ENCODE measurements around the gene SP140L. TPM values are rescaled to one million over a fixed set of nuclear protein-coding genes. Genes with fewer than 3 reads are reported as not detected.
A peak's percentile ranks its signal among the peaks of the same experiment; 100 is the strongest.

SP140L gene
- total and polyA plus RNA-seq, 10 of the 15 experiments (the other 5 are each of a cell fraction or from before 2014, with no cell fraction given) = 4.7 to 28.6 (median 15.0) TPM

DNA sequence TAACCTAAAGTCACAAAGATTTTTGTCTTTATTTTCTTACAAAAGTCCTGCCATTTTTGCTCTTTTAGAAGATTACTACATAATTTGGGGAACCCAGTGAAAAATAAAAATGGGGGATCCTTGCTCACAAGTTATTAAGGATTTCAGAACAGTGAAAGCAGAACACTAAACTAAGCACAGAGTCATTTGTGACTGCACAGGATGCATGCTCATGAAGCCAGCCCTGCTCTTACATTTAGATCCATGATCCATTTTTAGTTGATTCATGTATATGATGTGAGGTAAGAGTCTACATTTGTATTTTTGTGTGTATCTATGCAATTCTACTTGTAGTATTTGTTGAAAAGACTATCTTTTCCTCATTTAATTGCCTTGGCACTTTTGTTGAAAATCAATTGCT lies 21.8 kb downstream of the SP140L start:
- Histone ChIP-seq H3K79me2 (ENCODE audit: control insufficient read depth, insufficient read depth, low read length) (no peaks in the 10 kb centered on the region; the same call in none of the 2 replicates), H3K9ac (ENCODE audit: control insufficient read depth, insufficient read depth, low read length) (no peak overlapping the region), H3K27ac (ENCODE audit: control insufficient read depth, insufficient read depth) (no peak overlapping the region; the same call in 1 of the 2 replicates), H3K36me3 (ENCODE audit: control insufficient read depth in 2 of 2, insufficient read depth in 2 of 2, low read length in 1 of 2) (peaks cover 0 to 3% of the 10 kb centered on the region in 2 experiments; a peak in 1 of 4 replicates), H3K4me2 (ENCODE audit: control insufficient read depth, insufficient read depth) (peak overlapping the region; percentile 32; the same call in 1 of the 2 replicates), H4K20me1 (ENCODE audit: control insufficient read depth, insufficient read depth) (no peaks in the 10 kb centered on the region), H3K9me3 (replicated peaks; ENCODE audit: control insufficient read depth, insufficient read depth, low read length) (peaks cover 14% of the 10 kb centered on the region), H3K27me3 (replicated peaks in 1 of 2; ENCODE audit: control insufficient read depth in 2 of 2, insufficient read depth in 2 of 2, low read length in 1 of 2) (no peaks in the 10 kb centered on the region), H3K4me3 (no peak overlapping the region), H2AFZ (ENCODE audit: control insufficient read depth, low read depth, low read length) (no peak overlapping the region), H3K4me1 (ENCODE audit: control insufficient read depth, insufficient read depth, low read length) (peaks cover 15% of the 10 kb centered on the region)
- DNase-seq (ENCODE audit: low read depth, low spot score) (no peak), FAIRE-seq (no peak), ATAC-seq (peak; percentile 79)
- intact Hi-C loops (cut with micrococcal nuclease; ENCODE audit: unreplicated experiment) = no loop called here
- ChIA-PET RAD21 (ENCODE audit: unreplicated experiment) (interaction anchor here (0.8 kb wide), 1 partner anchor 123 kb away, joined by 3 read pairs; the partner anchor contains the start of gene SP140), SMC1A (ENCODE audit: uncharacterized antibody, unreplicated experiment) (interaction anchor here (0.7 to 1.7 kb wide), 11 partner anchors 11 to 253 kb away, joined by 3 to 6 read pairs (median 3); partner anchors contain the start of gene SP140L), POLR2A (interaction anchor here (0.7 to 1.8 kb wide), 4 partner anchors 16 to 146 kb away, joined by 3 to 6 read pairs (median 4); partner anchors contain the start of gene SP140L), CTCF (interaction anchor here (0.9 to 1.0 kb wide), 3 partner anchors 24 to 146 kb away, joined by 3 read pairs; no protein-coding TSS in a partner anchor)
- no peak for TF ChIP-seq DPF2 (IDR thresholded peaks at IDR 0.05)
- no TSS peak for BruUV-seq (replicated peaks)
- in situ Hi-C loops (cut with MboI) = no loop called here

DNA sequence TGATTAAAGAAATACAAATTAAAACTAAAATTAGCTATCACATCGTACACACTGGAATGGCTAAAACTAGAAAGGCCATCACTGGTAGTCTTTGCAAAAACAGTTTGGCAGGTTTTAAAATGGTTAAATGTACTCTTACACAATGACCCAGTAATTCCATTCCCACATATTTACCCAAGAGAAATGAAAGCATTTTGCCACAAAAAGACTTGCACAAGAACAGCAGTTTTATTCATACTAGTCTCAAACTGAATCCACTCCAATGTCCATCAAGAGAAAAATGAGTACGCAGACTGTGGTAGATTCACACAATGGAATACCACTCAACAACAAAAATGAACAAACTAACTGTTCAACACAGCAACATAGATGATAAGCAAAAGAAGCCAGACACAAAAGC lies 29.1 kb downstream of the SP140L start:
- no peak overlapping the region for H3K9ac ChIP-seq (ENCODE audit: control insufficient read depth, insufficient read depth, low read length)
- no peak overlapping the region for H2AFZ ChIP-seq (ENCODE audit: control insufficient read depth, low read depth, low read length)
- ChIA-PET RAD21 (ENCODE audit: unreplicated experiment) (no interaction called here), CTCF (interaction anchor here (1.3 kb wide), 1 partner anchor 255 kb away, joined by 3 read pairs; no protein-coding TSS in a partner anchor), POLR2A (no interaction called here), SMC1A (ENCODE audit: uncharacterized antibody, unreplicated experiment) (no interaction called here)
- no peak for TF ChIP-seq RB1 (IDR thresholded peaks at IDR 0.05; ENCODE audit: borderline replicate concordance)
- TF ChIP-seq SIX5 (IDR thresholded peaks at IDR 0.05; ENCODE audit: low read depth, low read length, severe bottlenecking) = no peak
- H3K79me2 ChIP-seq (ENCODE audit: control insufficient read depth, insufficient read depth, low read length) = no peaks in the 10 kb centered on the region
- intact Hi-C loops (cut with micrococcal nuclease; ENCODE audit: unreplicated experiment) = no loop called here
- no peaks in the 10 kb centered on the region for H3K4me1 ChIP-seq (ENCODE audit: control insufficient read depth, insufficient read depth, low read length)
- no peak for ATAC-seq
- no TSS peak for BruUV-seq (replicated peaks)
- in situ Hi-C loops (cut with MboI) = no loop called here
- no peak overlapping the region for H3K27ac ChIP-seq (ENCODE audit: control insufficient read depth, insufficient read depth)
- no peak overlapping the region for H3K4me3 ChIP-seq
- 94% methylated on average over 2 of the region's 2 CpGs for WGBS (ENCODE audit: insufficient coverage, insufficient replicate concordance, low lambda C conversion rate, missing lambda C conversion rate)
- no peak for DNase-seq (ENCODE audit: low read depth, low spot score)
- no peak for FAIRE-seq
- peaks cover 0 to 6% of the 10 kb centered on the region in 2 experiments; a peak in 3 of 4 replicates for H3K36me3 ChIP-seq (ENCODE audit: control insufficient read depth in 2 of 2, insufficient read depth in 2 of 2, low read length in 1 of 2)
- no peaks in the 10 kb centered on the region for H3K9me3 ChIP-seq (replicated peaks; ENCODE audit: control insufficient read depth, insufficient read depth, low read length)
- H4K20me1 ChIP-seq (ENCODE audit: control insufficient read depth, insufficient read depth) = no peaks in the 10 kb centered on the region
- H3K4me2 ChIP-seq (ENCODE audit: control insufficient read depth, insufficient read depth) = no peak overlapping the region
- no peaks in the 10 kb centered on the region for H3K27me3 ChIP-seq (replicated peaks in 1 of 2; ENCODE audit: control insufficient read depth in 2 of 2, insufficient read depth in 2 of 2, low read length in 1 of 2)

All from GM12878 (cell line).